ENCODE results near the gene CA4.
"Not testable (repeated sequence)": the region's sequence is repeated elsewhere in the genome, so short reads cannot be mapped to it uniquely, and the experiment has no call there.

GRCh38 chr17:60198630-60199029 is 48.9 kb downstream of the CA4 start:
- not testable (repeated sequence) for TF ChIP-seq CTCF (conservative IDR thresholded peaks at IDR 0.05; ENCODE audit: low read length); EZH2phosphoT487 (IDR thresholded peaks at IDR 0.05; ENCODE audit: borderline replicate concordance)
